CD1c-positive myeloid dendritic cell (primary cell): ENCODE results near the gene SCRN2.
A peak's percentile ranks its signal among the peaks of the same experiment; 100 is the strongest.

Source experiments
- DNase-seq: peaks from one replicate; pipeline ENCODE4 v3.0.0-alpha.2; 2016; ENCODE audit errors: extremely low spot score

SCRN2 gene

DNA sequence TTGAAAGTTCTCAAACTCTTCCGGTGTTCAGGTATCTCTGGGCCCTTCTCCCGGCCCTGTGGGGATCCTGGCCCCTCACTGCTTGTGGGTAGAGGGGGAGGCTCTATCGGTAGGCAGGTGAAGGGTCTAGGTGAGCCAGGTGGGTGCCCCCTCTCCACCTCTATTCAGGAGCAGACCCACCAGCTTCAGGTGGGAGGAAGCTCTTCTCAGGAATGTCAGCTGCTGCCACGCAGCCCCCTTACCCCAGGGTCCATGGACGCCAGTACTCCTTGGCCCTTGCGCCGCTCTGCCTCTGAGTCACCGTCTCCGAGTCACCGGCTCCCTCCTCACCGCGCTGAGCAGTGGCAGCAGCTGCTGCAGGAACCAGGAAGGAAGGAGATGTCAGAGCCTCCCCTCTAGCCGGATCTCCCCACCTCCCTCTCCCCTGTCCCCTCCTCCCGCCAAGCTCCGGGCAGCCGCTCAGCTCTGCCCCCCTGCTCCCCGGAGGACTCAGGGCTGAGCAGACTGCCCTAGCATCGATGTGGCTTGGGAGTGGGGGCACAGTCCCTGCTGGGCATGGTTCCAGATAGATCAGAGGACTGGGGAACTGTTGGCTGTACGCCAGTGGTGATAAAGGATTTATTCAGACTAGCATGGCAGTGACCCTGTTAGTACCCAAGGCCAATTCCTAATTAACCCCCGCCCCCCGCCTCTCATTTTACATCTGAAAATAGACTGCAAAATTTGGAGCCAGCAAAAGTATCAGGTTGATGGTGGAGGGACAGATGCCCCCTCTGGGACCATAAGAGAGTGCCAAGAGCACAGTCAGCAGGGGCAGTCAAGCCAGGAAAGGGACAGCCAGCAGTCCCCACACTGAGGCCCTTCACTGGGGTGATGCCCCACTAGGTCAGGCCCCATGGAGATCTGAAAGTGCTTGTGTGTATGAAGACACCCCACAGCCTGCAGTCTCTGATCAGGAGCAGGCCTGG, 19.4 kb downstream of the SCRN2 start, which contains the start of gene OSBPL7:
Gene OSBPL7 (minus strand): TSS at position 371 of the 968 bp plus-strand sequence. CDS start 1,516 bp downstream, outside the sequence.
- peak; percentile 62 for DNase-seq

DNA sequence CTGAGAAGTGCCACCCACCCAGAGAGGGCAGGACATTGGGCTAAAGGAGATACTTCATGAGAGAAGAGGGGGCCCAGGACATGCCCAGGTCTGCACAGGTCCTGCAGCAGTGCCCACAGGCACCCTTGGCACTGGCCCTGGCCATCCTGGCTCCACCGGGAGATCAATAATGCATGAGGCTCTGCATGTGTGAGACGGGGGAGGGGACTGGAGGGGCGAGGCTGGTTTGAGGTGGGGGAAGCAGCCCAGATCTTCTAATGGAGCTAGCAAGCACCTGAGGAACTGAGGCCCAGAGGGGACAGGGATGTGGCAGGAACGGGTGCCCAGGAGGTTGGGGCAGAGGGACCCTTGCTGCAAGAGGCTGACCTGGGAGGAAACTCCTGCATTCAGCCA, 20.0 kb downstream of the SCRN2 start:
- no peak for DNase-seq

GRCh38 chr17:47820033-47820789, 20.9 kb downstream of the SCRN2 start:
- DNase-seq: no peak

GRCh38 chr17:47819475-47819874, 21.6 kb downstream of the SCRN2 start:
- DNase-seq: no peak

DNA sequence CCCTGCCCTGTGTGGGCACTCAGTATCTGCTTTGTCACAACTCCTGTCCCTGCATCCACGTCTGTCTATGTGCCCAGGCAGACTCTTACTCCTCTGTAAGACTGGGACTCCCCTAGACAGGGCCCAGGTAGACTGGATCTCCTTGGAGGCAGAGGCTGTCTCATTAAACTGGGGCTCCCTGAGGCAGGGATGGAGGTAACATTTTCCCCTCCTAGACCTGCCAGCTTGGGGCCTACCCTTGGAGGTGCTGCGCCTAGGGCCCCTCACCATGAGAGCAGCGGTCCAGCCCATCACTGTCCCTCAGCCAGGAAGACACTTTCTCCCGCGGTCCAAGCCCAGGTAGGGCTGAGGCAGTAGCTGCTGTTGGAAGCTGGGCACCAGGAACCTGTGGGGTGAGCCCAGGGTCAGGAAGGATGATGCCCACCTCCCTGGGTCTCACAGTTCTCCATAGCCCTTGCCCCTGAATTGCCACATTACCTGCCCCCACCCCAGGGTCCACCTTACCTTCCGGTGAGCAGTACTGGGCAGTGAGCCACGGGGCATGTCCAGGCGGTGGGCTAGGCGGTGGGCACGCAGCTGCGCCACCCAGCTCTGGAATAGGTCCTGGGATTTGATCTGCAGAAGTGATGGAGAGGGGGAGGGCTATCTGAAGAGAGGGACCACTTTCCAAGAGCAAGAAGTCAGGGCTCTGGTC, 22.9 kb downstream of the SCRN2 start:
- no peak for DNase-seq

DNA sequence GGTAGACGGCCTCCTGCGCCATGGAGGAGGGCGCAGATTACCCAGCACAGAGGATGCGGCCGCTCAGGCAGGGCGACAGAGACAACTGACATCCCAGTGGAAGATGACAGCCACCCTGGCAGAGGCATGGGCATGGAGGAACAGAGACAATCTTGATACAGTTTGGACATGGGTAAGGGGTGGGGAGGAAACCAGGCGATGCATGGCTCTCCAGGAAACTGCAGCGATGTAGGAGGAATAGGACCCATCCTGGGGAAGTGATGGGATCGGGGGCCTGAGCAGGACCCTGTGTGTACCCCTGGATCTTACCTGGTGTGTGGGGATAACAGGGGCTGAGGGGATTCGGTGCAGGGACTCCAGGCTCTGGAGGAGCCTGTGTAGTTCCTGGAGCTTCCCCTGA, 24.1 kb downstream of the SCRN2 start:
- no peak for DNase-seq

DNA sequence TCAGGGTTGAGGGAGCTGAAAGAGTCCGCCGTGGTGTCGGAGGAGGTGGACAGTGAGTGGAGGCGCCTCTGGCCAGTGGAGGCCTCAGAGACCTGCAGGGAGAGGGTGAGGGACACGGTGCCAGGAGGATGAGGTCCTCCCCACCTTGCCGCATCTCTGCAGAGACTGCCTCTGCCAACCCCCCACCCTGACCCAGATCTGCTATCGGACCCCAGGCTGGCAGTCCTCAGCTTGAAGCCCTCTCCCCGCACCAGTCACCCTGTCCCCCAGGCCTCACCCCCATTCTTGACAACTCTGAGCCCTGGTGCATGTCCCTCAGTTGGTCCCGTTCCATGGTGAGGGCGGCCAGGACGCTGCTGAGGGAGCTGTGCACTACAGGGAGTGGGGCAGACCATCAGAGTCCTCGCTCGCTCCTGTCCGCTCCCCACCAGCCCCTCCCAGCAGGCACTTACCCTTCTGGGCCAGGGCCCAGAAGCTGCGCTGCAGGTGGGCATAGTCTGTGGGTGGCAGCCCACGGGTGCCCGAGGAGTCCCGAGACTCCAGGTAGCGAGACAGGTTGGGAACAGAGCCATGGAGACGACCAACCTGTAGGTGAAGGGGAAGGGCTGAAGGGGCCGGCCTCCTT, 24.9 kb downstream of the SCRN2 start:
- no peak for DNase-seq

DNA sequence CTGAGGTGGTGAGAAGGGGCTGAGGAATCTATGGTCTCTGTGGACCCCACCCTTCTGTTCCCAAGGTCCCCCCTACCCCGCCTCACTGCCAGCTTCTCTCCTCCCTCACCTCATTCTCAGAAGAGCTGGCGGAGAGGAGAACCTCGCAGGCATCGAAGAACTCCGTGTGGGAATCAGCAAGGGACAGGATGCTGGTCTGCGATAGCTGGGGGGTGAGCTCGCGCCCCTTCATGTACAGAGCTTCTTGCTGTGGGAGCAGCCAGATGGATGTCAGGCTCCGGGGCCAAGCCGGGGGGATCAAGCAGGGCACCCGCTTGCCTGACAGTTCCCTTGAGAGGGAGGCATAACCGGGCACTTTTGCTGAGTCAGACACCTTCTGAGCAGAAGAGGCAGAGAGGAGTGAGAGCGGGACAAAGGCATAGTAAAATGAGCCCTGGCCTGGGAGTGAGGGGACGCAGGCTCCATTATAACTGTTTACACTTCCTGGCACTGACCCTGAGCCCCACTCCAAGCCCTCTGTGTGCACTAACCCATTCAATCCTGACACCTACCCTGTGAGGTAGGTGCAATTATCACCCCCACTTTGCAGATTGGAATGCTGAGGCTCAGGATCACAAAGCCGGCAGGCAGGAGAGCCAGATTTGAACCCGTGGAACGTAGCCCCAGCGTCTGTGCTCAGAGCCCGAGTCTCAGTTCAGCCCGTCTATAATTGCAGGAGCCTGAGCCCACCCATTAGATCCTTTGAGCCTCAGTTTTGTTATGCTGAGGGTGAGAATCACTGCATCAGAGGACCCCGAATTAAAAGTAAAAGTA, 25.8 kb downstream of the SCRN2 start:
- DNase-seq: no peak

- no peak for DNase-seq
Observed at GRCh38 chr17:47813512-47814031, 27.5 kb downstream of the SCRN2 start.

GRCh38 chr17:47813077-47813476, 28.0 kb downstream of the SCRN2 start:
- no peak for DNase-seq

GRCh38 chr17:47812146-47812920, 28.7 kb downstream of the SCRN2 start:
- no peak for DNase-seq

- no peak for DNase-seq
Observed at GRCh38 chr17:47811709-47812108, 29.4 kb downstream of the SCRN2 start.

DNA sequence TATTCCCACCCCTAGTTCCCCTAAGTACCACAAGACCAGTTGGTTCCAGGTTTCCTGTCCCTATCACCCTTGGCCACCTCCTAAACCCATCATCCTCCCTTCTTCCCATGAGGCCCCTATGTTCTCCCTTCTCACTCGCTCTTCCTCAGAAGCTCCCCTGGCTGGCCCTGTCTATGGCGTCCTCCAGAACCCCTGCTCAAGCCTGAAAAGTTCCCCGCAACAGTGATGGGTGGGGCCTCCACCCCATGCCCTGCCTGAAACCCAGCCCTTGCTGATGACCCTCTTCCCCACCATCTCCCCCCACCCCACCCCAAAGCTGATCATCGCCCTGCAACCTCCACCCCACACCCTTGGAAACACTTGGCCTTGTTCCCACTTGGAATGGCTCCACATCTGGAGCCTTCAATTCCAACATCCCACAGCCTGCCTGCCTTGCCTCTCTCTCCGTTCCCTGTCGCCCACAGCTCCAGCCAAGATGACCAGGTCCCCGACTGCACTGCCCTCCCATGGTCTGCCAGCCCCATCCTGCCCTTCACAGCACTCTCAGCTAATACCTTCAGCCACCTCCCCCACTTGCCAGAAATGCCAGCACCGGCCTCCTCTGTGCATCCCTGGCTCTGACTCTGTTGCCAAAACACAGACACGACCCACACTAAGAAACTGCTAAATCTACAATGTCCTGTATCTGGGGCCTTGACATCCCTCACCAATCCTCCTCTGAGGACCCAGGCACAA, 30.0 kb downstream of the SCRN2 start:
- DNase-seq: no peak

DNA sequence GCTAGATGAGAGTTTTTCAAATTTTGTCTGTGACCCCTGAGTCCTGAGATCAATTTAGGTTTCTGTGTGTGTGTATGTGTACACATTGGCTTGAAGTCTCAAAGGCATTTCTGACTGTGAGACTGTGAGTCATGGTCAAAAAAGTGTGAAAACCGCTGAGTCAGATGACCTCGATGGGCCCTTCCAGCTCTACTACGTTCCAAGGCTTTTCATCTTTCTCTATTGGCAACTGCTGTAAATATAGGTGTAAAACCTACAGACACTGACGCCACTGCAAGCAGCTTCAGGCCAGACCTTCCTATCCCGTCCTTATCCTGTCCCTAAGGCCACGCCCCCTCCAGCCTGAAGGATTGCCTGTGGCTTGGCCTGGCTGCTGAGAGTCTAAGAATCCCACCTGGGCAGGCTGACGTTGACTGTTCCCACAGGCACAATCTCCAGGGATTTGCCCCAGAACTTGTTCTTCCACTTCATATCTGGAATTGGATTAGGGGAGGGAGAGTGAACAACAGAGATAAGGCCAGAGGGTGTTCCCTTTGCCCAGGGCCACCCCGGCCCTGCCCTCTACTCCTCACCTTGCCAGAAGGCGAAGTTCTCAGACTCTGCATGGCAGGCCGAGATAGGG, 30.8 kb downstream of the SCRN2 start:
- DNase-seq: no peak

DNA sequence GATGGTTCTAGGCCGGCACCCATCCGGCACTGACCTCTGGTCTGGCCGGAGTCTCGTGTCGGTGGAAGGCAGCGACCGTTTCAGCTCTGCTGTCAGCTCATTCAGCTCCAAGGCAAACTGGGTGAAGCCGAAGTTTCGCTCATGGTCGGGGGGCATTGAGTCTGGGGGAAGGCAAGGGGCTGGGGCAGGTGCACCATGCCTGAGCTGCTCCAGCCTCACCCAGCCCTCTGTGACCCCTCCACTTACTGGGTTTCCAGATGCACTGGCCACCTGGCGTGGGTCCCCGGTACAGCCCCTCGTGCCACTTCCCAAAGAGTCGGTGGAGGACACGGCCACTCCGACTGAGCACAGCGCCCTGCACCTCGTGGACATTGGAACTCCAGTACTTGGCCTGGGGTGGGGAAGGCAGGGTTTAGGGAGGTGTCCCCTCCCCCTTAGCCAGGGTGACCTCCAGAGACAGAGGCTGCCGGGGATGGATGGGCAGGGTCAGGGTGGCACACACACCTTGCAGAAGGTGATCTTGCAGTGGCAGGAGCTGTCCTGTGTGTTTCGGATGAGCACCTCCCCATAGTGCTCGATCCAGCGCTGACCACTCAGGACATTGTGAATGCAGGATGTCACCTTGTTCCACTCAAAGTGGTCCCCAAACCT, 32.1 kb downstream of the SCRN2 start:
- no peak for DNase-seq

DNA sequence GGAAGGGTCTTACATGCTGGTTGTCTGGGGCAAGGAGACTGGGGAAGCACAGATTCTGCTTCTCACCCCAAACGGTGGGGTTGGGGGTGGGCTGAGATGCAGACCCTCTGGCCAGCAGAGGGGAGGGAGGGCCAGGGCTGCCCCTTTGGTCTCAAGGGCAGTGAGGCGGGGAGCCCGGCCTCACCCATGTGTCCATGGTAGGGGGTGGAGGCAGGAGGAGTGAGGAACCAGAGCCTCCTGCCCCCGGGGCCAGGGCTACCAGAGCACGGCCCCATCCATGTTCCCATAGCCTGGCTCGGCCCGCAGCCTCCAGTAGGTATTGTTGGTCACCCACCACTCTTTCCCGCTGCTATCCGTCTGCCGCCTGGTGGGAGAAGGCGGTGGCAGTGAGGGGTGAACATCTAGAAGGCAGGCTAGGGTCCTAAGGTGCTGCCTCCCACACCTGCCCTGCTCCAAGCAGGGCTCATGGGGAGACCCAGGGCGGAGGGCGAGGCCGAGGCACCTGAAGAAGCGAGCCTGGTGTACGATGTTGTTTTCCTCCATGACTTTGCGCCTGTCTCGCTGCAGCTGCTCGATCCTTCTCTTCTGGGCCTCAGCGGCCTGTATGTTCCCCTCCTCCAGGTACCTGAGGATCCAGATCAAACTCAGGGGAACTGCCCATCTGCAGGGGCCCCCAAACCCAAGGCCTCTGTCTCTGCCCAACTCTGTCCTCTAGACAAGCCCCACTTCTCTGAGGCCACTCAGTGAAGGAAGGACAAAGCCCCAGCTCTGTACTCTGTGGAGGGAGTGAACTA, 32.8 kb downstream of the SCRN2 start:
- no peak for DNase-seq

DNA sequence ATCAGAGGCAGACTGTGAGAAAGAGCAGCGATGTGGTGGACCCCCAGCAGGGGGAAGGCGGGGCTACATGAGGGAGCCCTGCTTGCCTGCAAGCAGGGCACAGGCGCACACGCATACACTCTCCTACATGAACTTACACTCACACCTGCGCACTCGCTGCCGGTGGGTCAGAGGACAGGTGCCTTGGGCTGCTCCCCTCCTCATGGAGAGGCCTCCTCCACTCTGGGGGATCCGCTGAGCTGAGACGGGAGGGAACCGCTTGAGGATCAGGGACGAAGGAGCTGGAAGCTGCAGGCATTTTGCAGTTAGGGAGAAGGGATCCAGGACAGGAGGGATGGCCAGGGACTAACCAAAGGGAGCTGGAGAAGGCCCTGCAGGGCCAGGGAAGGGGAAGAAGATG, 33.7 kb downstream of the SCRN2 start:
- DNase-seq: no peak
